K562 (cell line): ENCODE data around the gene HFE. TPM values are rescaled to one million over a fixed set of nuclear protein-coding genes. Genes with fewer than 3 reads are reported as not detected.

Source experiments
- ARID2 ChIP-seq: fragments of 450-650 bp; IDR thresholded peaks from 2 replicates; pipeline ENCODE4 v1.6.1; 2017; ENCODE audit warnings: antibody characterized with exemption, mild to moderate bottlenecking
- ARID4B ChIP-seq: sonication (generic); formaldehyde crosslinking; IDR thresholded peaks from 2 replicates; pipeline ENCODE4 v1.8.0; 2022; ENCODE audit warnings: mild to moderate bottlenecking, missing genetic modification reagents
- ATF7 ChIP-seq: fragments of 450-650 bp; IDR thresholded peaks from 2 replicates; pipeline ENCODE4 v1.7.1; 2014; ENCODE audit warnings: mild to moderate bottlenecking, moderate library complexity
- EHMT2 ChIP-seq: fragments of 450-650 bp; IDR thresholded peaks from 2 replicates; pipeline ENCODE4 v1.6.1; 2018; ENCODE audit warnings: antibody characterized with exemption
- EWSR1 ChIP-seq: fragments of 450-650 bp; IDR thresholded peaks from 2 replicates; pipeline ENCODE4 v1.6.1; 2018; ENCODE audit warnings: borderline replicate concordance, mild to moderate bottlenecking, low read depth, moderate library complexity; ENCODE audit not compliant: partially characterized antibody
- EZH2 ChIP-seq: IDR thresholded peaks from 2 replicates; pipeline ENCODE4 v1.6.1; 2012; ENCODE audit warnings: low read depth, mild to moderate bottlenecking, inconsistent platforms, low read length, borderline replicate concordance
- HCFC1 ChIP-seq: IDR thresholded peaks from 2 replicates; pipeline ENCODE4 v1.6.1; 2012; ENCODE audit warnings: low read depth, low read length, improper control_type of control experiment
- HDGF ChIP-seq: fragments of 450-650 bp; IDR thresholded peaks from 2 replicates; pipeline ENCODE4 v1.6.1; 2016
- HMG20B ChIP-seq: fragments of 250-450 bp; sonication (Bioruptor Pico); IDR thresholded peaks from 2 replicates; pipeline ENCODE4 v1.5.0; 2021; ENCODE audit warnings: mild to moderate bottlenecking
- HNRNPL ChIP-seq: fragments of 200-400 bp; formaldehyde crosslinking; IDR thresholded peaks from 2 replicates; pipeline ENCODE4 v1.6.1; 2017; ENCODE audit warnings: low read depth, mild to moderate bottlenecking, low read length
- MBD2 ChIP-seq: sonication (generic); IDR thresholded peaks from 2 replicates; pipeline ENCODE4 v1.6.1; 2016; ENCODE audit warnings: low read depth, borderline replicate concordance
- MTF1 ChIP-seq: fragments of 250-450 bp; sonication (Bioruptor Pico); IDR thresholded peaks from 2 replicates; pipeline ENCODE4 v1.9.0; 2021; ENCODE audit warnings: moderate library complexity, mild to moderate bottlenecking, inconsistent platforms, borderline replicate concordance
- MYNN ChIP-seq, 2 experiments: sonication (generic); formaldehyde crosslinking in 1 of 2; IDR thresholded peaks; 2 replicates each; pipeline versions ENCODE4 v1.5.0 to v1.6.1; 2016 to 2020; ENCODE audit warnings: antibody characterized with exemption in 1 of 2, missing genetic modification reagents in 1 of 2
- NFIC ChIP-seq: fragments of 450-650 bp; IDR thresholded peaks from 2 replicates; pipeline ENCODE4 v1.6.1; 2017; ENCODE audit warnings: mild to moderate bottlenecking, inconsistent platforms
- PHTF2 ChIP-seq: fragments of 250-450 bp; sonication (Bioruptor Pico); IDR thresholded peaks from 2 replicates; pipeline ENCODE4 v1.5.0; 2021; ENCODE audit warnings: mild to moderate bottlenecking
- RBBP5 ChIP-seq: fragments of 200-600 bp; sonication (generic); IDR thresholded peaks from 2 replicates; pipeline ENCODE4 v1.6.1; 2012; ENCODE audit warnings: borderline replicate concordance, mild to moderate bottlenecking, low read length, control low read depth, inconsistent platforms; ENCODE audit not compliant: insufficient read depth, poor library complexity, severe bottlenecking
- SAP30 ChIP-seq: fragments of 200-600 bp; sonication (generic); IDR thresholded peaks from 2 replicates; pipeline ENCODE4 v1.6.1; 2012; ENCODE audit warnings: borderline replicate concordance, low read depth, mild to moderate bottlenecking, moderate library complexity, low read length, control low read depth, inconsistent platforms; ENCODE audit not compliant: insufficient read depth, poor library complexity, severe bottlenecking
- SMAD3 ChIP-seq: fragments of 450-650 bp; formaldehyde crosslinking; conservative IDR thresholded peaks from 2 replicates; pipeline ENCODE4 v1.4.0; 2020; ENCODE audit warnings: mild to moderate bottlenecking
- SRSF7 ChIP-seq: fragments of 200-400 bp; formaldehyde crosslinking; optimal IDR thresholded peaks from 2 replicates; pipeline ENCODE3; 2017; ENCODE audit warnings: mild to moderate bottlenecking, low read depth, low read length
- TOE1 ChIP-seq, 2 experiments: fragments of 450-650 bp in 1 of 2; sonication (generic) in 1 of 2; formaldehyde crosslinking in 1 of 2; IDR thresholded peaks; 2 replicates each; pipeline versions ENCODE4 v1.7.1 to v1.8.0; 2016 to 2022; ENCODE audit warnings: borderline replicate concordance in 2 of 2, mild to moderate bottlenecking in 2 of 2, antibody characterized with exemption in 1 of 2, inconsistent platforms in 1 of 2, low read depth in 1 of 2, missing genetic modification reagents in 1 of 2, moderate library complexity in 1 of 2
- TSC22D4 ChIP-seq: fragments of 450-650 bp; IDR thresholded peaks from 2 replicates; pipeline ENCODE4 v1.6.1; 2016; ENCODE audit warnings: missing genetic modification characterization, missing biosample characterization, control low read depth
- U2AF1 ChIP-seq: fragments of 200-400 bp; formaldehyde crosslinking; optimal IDR thresholded peaks from 2 replicates; pipeline ENCODE3; 2017; ENCODE audit warnings: mild to moderate bottlenecking, low read depth, low read length, moderate library complexity
- ZKSCAN8 ChIP-seq: fragments of 200-800 bp; sonication (Bioruptor generic); IDR thresholded peaks from 2 replicates; pipeline ENCODE4 v1.6.1; 2016; ENCODE audit warnings: missing genetic modification characterization, missing compliant biosample characterization
- ZNF143 ChIP-seq: sonication (generic); formaldehyde crosslinking; IDR thresholded peaks from 2 replicates; pipeline ENCODE4 v1.9.0; 2022; ENCODE audit warnings: mild to moderate bottlenecking, missing genetic modification reagents
- ZNF316 ChIP-seq: fragments of 450-650 bp; IDR thresholded peaks from 2 replicates; pipeline ENCODE4 v1.6.1; 2016
- polyA plus RNA-seq, 8 experiments: library from polyadenylated mRNA; depleted of rRNA in 4 of 8; stranded (reverse) in 5 of 8; unstranded in 3 of 8; fragments of >200 nt; fragmentation: Nextera tagmentation in 2 of 8; fragmentation: Illumina TruSeq in 1 of 8; extraction: Ambion mirVana in 2 of 8; extraction: Trizol in 1 of 8; gene quantifications; 2 replicates each; pipeline versions ENCODE4 v1.2.1 to v1.2.3, GENCODE V29; 2011 to 2014; ENCODE audit warnings: inconsistent platforms in 1 of 8, missing spikeins in 1 of 8
- total RNA-seq, 7 experiments: library from RNA; depleted of rRNA in 6 of 7; stranded (reverse); fragments of >200 nt in 6 of 7; fragmentation: Illumina TruSeq in 2 of 7; extraction: Trizol in 2 of 7; gene quantifications; 2 replicates each; pipeline versions ENCODE4 v1.2.1 to v1.2.3, GENCODE V29; 2011 to 2021; ENCODE audit warnings: low replicate concordance in 1 of 7

HFE gene
- total and polyA plus RNA-seq, 9 of the 15 experiments (the other 6 are each of a cell fraction or from before 2014, with no cell fraction given) = 0.14 to 1.2 (median 0.76) TPM

GRCh38 chr6:26122793-26123674, 35.8 kb downstream of the HFE start (continued):
- TF ChIP-seq SAP30 (peak; percentile 81), HCFC1 (peak; percentile 65), ARID2 (no peak), NFIC (peak; percentile 64), HDGF (no peak), MBD2 (peak; percentile 100), ATF7 (peak; percentile 89), ZKSCAN8 (CRISPR knock-in tag) (no peak; the same call in 1 of the 2 replicates), RBBP5 (no peak), ZNF143 (CRISPR knock-in tag) (peak; percentile 30; the same call in 1 of the 2 replicates), EWSR1 (peak; percentile 84), U2AF1 (no peak), EZH2 (no peak), ZNF316 (peak; percentile 92), EHMT2 (peak; percentile 30; the same call in 1 of the 2 replicates), SRSF7 (no peak), MTF1 (CRISPR knock-in tag) (no peak), ARID4B (CRISPR knock-in tag) (no peak; the same call in none of the 2 replicates), MYNN (IDR thresholded peaks at IDR 0.05) (peak; percentile 72), MYNN (CRISPR knock-in tag; IDR thresholded peaks at IDR 0.05) (no peak), PHTF2 (CRISPR knock-in tag) (peak; percentile 89; the same call in 1 of the 2 replicates), SMAD3 (CRISPR knock-in tag) (peak; percentile 78), HNRNPL (peak; percentile 95), TOE1 (IDR thresholded peaks at IDR 0.05; ENCODE audit: borderline replicate concordance) (peak; percentile 80; the same call in 1 of the 2 replicates), TOE1 (CRISPR knock-in tag; IDR thresholded peaks at IDR 0.05; ENCODE audit: borderline replicate concordance, low read depth) (peak; percentile 77; the same call in 1 of the 2 replicates), TSC22D4 (tag) (no peak), HMG20B (CRISPR knock-in tag) (no peak; the same call in 1 of the 2 replicates)
